NT2/D1 (cell line): ENCODE measurements around the gene CD200R1L.

Experiments used
- DNase-seq: peaks from one replicate; pipeline ENCODE4 v3.0.0-alpha.2; 2011; ENCODE audit warnings: low read depth, low spot score
- H3K27me3 ChIP-seq: 2 replicates; pipeline ENCODE4 v1.6.0; 2011; ENCODE audit warnings: mild to moderate bottlenecking; ENCODE audit not compliant: insufficient read length, insufficient read depth
- H3K36me3 ChIP-seq: 2 replicates; pipeline ENCODE4 v1.6.1; 2011; ENCODE audit warnings: mild to moderate bottlenecking, low read length, mixed read lengths; ENCODE audit not compliant: insufficient read depth, insufficient read length
- H3K4me1 ChIP-seq: 2 replicates; pipeline ENCODE4 v1.5.1; 2011; ENCODE audit not compliant: insufficient read depth, insufficient read length
- H3K4me3 ChIP-seq: 2 replicates; pipeline ENCODE4 v1.5.1; 2011; ENCODE audit warnings: low read depth; ENCODE audit not compliant: insufficient read length
- H3K9ac ChIP-seq: 2 replicates; pipeline ENCODE4 v1.6.0; 2011; ENCODE audit warnings: low read depth; ENCODE audit not compliant: insufficient read length
- H3K9me3 ChIP-seq: 2 replicates; pipeline ENCODE4 v1.5.1; 2011; ENCODE audit warnings: mild to moderate bottlenecking, low read length; ENCODE audit not compliant: insufficient read depth
- SUZ12 ChIP-seq: IDR thresholded peaks from 2 replicates; pipeline ENCODE4 v1.6.1; 2011; ENCODE audit not compliant: insufficient read length, insufficient read depth; ENCODE audit errors: extremely low read depth
- YY1 ChIP-seq: IDR thresholded peaks from 2 replicates; pipeline ENCODE4 v1.6.1; 2011; ENCODE audit not compliant: insufficient read length, insufficient read depth
- ZNF274 ChIP-seq: IDR thresholded peaks from 2 replicates; pipeline ENCODE4 v1.6.1; 2011; ENCODE audit warnings: mild to moderate bottlenecking, low read depth, low read length

Gene CD200R1L

DNA sequence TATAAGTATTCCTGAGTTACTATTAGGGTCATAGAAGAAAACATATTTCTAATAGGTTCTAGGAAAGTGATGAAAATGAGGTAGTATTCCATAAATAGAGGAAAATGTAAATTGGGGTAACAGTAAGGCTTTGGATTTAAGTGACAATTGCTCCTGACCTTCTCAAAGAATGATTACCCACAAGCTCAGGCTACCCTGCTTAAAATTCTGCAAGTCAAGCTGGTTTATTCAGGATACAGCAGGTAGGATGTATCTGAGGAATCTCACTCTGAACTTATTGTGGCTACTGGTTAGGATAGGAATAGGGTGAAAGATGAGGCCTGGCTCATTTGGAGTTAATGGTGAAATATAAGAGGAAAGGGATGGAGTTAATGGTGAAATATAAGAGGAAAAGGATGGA is 67.7 kb downstream of the CD200R1L start:
- Histone ChIP-seq H3K4me1 (no peaks in the 10 kb centered on the region), H3K4me3 (no peak overlapping the region), H3K9ac (no peak overlapping the region), H3K27me3 (no peaks in the 10 kb centered on the region), H3K36me3 (no peaks in the 10 kb centered on the region), H3K9me3 (no peaks in the 10 kb centered on the region)
- no peak for TF ChIP-seq SUZ12
- TF ChIP-seq YY1, result no peak
- TF ChIP-seq ZNF274, result no peak
- no peak for DNase-seq

DNA sequence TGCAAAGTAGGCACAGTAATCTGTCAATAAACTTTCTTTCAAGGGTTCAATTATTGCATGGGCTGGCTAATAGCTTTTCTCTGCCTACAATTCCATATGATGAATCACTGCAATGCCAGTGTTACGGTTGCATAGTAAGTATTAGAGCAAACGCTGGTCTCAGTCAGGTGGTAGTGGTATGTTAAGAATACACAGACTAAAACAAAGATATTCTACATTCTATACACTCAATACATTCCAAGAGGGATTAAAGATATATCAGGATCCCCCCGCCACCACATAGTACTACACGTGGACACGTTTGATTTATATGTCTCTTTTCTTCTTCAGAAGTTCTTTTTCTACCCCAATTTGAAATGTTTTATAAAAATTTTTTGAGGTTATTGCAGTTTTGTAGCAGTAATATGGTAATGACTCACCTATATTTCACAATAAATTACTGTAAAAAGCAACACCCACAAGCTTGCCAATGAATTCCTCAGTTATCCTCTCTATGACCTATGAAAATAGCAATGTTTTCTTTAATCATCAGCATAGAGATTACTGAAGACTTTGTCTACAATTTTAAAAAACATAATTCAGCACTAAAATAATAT is 68.2 kb downstream of the CD200R1L start:
- Histone ChIP-seq H3K27me3 (no peaks in the 10 kb centered on the region), H3K36me3 (no peaks in the 10 kb centered on the region), H3K9ac (no peak overlapping the region), H3K4me1 (no peaks in the 10 kb centered on the region), H3K4me3 (no peak overlapping the region), H3K9me3 (no peaks in the 10 kb centered on the region)
- TF ChIP-seq ZNF274 (no peak), SUZ12 (no peak), YY1 (no peak)
- no peak for DNase-seq

DNA sequence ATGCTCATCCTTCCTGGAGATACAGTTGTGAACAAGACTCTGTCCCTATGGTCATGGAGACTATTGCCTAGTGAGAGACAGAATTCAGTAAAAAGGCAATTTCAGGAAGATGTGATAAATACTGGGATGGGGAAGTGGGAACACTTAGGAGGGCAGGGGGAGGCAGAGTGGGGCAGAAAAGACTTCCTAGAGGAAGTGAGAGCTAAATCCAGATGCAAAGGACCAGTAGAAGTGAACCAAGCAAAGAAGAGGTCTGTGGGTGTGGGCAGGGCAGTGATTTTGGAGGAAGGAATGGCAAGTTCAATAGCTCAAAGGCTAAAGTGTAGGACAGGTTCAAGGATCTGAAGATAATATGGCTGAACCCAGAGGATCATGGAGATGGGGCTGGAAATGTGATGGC is 68.9 kb downstream of the CD200R1L start:
- no peaks in the 10 kb centered on the region for H3K9me3 ChIP-seq
- DNase-seq, result no peak
- TF ChIP-seq ZNF274, result no peak
- TF ChIP-seq SUZ12, result no peak
- TF ChIP-seq YY1, result no peak
- no peaks in the 10 kb centered on the region for H3K27me3 ChIP-seq
- H3K9ac ChIP-seq, result no peak overlapping the region
- H3K4me1 ChIP-seq, result no peaks in the 10 kb centered on the region
- no peaks in the 10 kb centered on the region for H3K36me3 ChIP-seq
- H3K4me3 ChIP-seq, result no peak overlapping the region

DNA sequence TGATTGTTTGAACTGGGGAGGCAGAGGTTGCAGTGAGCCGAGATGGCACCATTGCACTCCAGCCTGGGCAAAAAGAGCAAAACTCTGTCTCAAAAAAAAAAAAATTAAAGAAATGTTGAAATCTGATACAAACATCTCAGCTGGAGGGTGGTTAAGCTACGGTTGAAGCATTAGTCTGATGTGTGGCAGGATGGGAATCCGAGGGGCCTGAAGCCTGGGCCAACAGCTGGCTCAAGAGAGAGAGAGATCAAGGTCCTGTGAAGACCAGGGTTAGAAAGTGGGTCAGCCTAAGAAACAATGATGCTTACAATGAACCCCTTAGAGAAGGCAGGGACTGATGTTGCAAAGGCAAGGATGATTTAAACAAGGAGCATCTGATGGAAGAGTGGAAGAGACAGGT is 69.8 kb downstream of the CD200R1L start:
- no peaks in the 10 kb centered on the region for H3K4me1 ChIP-seq
- no peaks in the 10 kb centered on the region for H3K36me3 ChIP-seq
- no peak overlapping the region for H3K9ac ChIP-seq
- no peaks in the 10 kb centered on the region for H3K27me3 ChIP-seq
- no peak for DNase-seq
- H3K9me3 ChIP-seq, result no peaks in the 10 kb centered on the region
- no peak overlapping the region for H3K4me3 ChIP-seq
- no peak for TF ChIP-seq YY1
- no peak for TF ChIP-seq ZNF274
- TF ChIP-seq SUZ12, result no peak

DNA sequence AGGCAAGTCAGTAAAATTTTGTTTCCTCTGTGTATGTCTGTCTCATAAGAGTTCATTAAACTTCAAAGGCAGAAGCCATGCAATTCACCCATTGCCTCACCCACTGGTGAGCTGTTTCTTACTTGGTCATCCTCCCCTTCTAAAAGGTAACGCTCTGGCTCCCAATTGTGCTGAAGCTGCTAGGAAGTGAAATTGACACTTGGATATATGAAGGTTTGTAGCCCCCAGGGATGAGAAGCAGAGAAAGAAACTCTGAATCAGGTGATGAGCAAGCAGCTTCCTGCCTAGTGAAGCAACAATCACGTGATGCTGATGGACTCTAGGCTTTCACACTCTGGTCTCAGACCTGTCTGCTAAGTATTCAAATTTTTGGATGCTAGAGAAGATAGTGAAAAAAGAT is 70.7 kb downstream of the CD200R1L start:
- Histone ChIP-seq H3K4me3 (no peak overlapping the region), H3K9ac (no peak overlapping the region), H3K9me3 (no peaks in the 10 kb centered on the region), H3K27me3 (no peaks in the 10 kb centered on the region), H3K4me1 (no peaks in the 10 kb centered on the region), H3K36me3 (no peaks in the 10 kb centered on the region)
- no peak for TF ChIP-seq SUZ12
- TF ChIP-seq ZNF274, result no peak
- TF ChIP-seq YY1, result no peak
- DNase-seq, result no peak

DNA sequence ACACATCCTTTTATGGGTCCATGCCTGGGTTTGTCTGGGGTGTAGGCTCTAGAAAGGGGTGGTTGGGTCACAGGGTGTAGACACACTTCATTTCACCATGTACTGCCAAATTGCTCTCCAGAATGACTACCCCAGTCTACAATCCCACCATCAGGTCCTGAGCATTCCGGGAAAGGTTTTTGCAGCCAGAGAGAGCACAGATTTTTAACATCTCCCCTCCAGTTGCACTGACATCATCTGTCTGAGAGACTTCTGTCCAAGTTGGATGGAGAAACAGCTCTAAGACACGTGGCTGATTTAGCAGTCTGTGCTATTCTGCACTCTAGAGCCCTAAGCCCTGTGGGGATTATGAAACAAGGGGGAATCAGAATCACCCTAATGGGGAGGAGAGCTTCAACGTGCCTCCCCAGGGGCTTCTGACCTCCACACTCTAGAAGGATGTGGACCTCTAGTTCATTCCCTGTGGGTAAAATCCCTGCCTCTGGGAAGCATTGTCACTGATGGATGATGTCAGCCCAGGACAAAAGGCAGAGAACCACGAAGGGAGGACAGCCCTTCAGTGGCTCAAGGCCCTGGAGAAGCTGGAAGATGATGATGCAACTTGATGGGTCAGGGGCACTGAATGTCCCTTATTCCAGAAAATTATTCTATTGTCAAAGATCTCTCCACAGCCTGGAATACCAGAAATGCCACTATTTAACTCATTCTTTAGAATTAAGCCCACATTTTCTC is 71.5 kb downstream of the CD200R1L start:
- Histone ChIP-seq H3K4me1 (no peaks in the 10 kb centered on the region), H3K9me3 (no peaks in the 10 kb centered on the region), H3K4me3 (no peak overlapping the region), H3K9ac (no peak overlapping the region), H3K36me3 (no peaks in the 10 kb centered on the region), H3K27me3 (no peaks in the 10 kb centered on the region)
- DNase-seq, result no peak
- TF ChIP-seq SUZ12, result no peak
- TF ChIP-seq ZNF274, result no peak
- no peak for TF ChIP-seq YY1

DNA sequence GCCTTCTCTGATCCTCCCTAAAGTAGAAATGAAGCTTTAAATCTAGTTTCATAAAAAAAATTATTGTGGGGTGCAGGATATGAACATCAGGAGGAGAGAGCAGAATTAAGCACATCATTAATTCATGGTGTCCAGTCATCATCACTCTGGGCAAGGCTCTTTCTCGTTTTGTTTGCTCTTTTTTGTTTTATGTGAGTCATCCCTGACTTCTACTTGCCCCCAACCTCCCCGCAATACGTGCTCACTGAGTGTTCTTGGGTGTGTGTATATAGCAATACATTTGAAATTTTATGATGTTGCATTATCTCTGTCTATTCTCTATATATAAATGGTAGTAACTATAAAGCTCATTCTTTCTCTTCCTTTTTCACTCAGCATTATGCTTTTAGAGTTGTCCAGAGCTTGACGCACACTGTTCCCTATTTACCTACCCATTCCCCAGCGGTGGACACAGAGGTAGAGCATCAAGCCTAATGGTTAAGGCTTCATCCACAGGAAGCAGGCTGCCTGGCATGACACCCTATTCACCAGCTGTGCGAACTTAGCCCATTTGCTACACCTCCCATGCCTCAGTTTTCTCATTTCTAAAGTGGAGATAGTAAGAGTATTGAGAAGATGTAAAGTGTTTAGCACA is 72.3 kb downstream of the CD200R1L start:
- H3K4me3 ChIP-seq, result no peak overlapping the region
- H3K9ac ChIP-seq, result no peak overlapping the region
- no peaks in the 10 kb centered on the region for H3K36me3 ChIP-seq
- TF ChIP-seq YY1 (no peak), SUZ12 (no peak), ZNF274 (no peak)
- DNase-seq, result no peak
- H3K27me3 ChIP-seq, result no peaks in the 10 kb centered on the region
- H3K4me1 ChIP-seq, result no peaks in the 10 kb centered on the region
- no peaks in the 10 kb centered on the region for H3K9me3 ChIP-seq
